OCI-LY1 (cell line): ENCODE data around the gene CENPA.
A peak's percentile ranks its signal among the peaks of the same experiment; 100 is the strongest.
"Not testable (repeated sequence)": the region's sequence is repeated elsewhere in the genome, so short reads cannot be mapped to it uniquely, and the experiment has no call there.

Experiments used
- H2AFZ ChIP-seq: fragments of 200-600 bp; sonication (generic), shearing (Covaris generic); 2 replicates; pipeline ENCODE4 v1.6.0; 2014; ENCODE audit warnings: antibody characterized with exemption, mild to moderate bottlenecking, low read length
- H3F3A ChIP-seq: fragments of 200-600 bp; sonication (generic), shearing (Covaris generic); 2 replicates; pipeline ENCODE4 v1.6.0; 2014; ENCODE audit warnings: mild to moderate bottlenecking, antibody characterized with exemption, low read length, moderate library complexity; ENCODE audit not compliant: insufficient read depth
- H3K27ac ChIP-seq: fragments of 200-600 bp; sonication (generic); 2 replicates; pipeline ENCODE4 v1.5.1; 2014; ENCODE audit warnings: low read length, mixed run types, mild to moderate bottlenecking, low read depth; ENCODE audit not compliant: poor library complexity, severe bottlenecking
- H3K27me3 ChIP-seq: fragments of 200-600 bp; sonication (generic); 2 replicates; pipeline ENCODE4 v1.6.0; 2014; ENCODE audit warnings: antibody characterized with exemption, mild to moderate bottlenecking, low read length, moderate library complexity; ENCODE audit not compliant: insufficient read depth
- H3K36me3 ChIP-seq: fragments of 200-600 bp; sonication (generic); 2 replicates; pipeline ENCODE4 v1.6.1; 2014; ENCODE audit warnings: mild to moderate bottlenecking, antibody characterized with exemption, low read length, moderate library complexity, mixed read lengths; ENCODE audit not compliant: insufficient read depth
- H3K4me1 ChIP-seq: fragments of 200-600 bp; sonication (generic); 2 replicates; pipeline ENCODE4 v1.5.1; 2014; ENCODE audit warnings: mild to moderate bottlenecking, low read length, moderate library complexity; ENCODE audit not compliant: insufficient read depth, severe bottlenecking
- H3K4me2 ChIP-seq: fragments of 200-600 bp; sonication (generic), shearing (Covaris generic); 2 replicates; pipeline ENCODE4 v1.6.1; 2014; ENCODE audit warnings: low read length
- H3K4me3 ChIP-seq: fragments of 200-600 bp; sonication (generic); 2 replicates; pipeline ENCODE4 v1.5.1; 2014; ENCODE audit warnings: low read length, low read depth, mild to moderate bottlenecking, mixed read lengths; ENCODE audit not compliant: poor library complexity, severe bottlenecking
- H3K79me2 ChIP-seq: fragments of 200-600 bp; shearing (Covaris generic); 2 replicates; pipeline ENCODE4 v1.6.1; 2016; ENCODE audit warnings: mixed run types, low read length, mixed read lengths; ENCODE audit not compliant: insufficient read depth
- H3K9ac ChIP-seq: fragments of 200-600 bp; sonication (generic), shearing (Covaris generic); 2 replicates; pipeline ENCODE4 v1.6.1; 2014; ENCODE audit warnings: mild to moderate bottlenecking, low read length, mixed read lengths
- H3K9me2 ChIP-seq: fragments of 200-600 bp; sonication (generic), shearing (Covaris generic); 2 replicates; pipeline ENCODE4 v1.6.1; 2014; ENCODE audit warnings: low read depth, mild to moderate bottlenecking, low read length, mixed read lengths
- H3K9me3 ChIP-seq: fragments of 200-600 bp; shearing (Covaris generic); 2 replicates; pipeline ENCODE4 v1.6.1; 2014; ENCODE audit warnings: low read length, mixed read lengths
- H4K20me1 ChIP-seq: fragments of 200-600 bp; sonication (generic), shearing (Covaris generic); 2 replicates; pipeline ENCODE4 v1.6.0; 2016; ENCODE audit warnings: mild to moderate bottlenecking, low read length; ENCODE audit not compliant: insufficient read depth
- CTCF ChIP-seq: fragments of 200-600 bp; sonication (generic), shearing (Covaris generic); IDR thresholded peaks from 2 replicates; pipeline ENCODE4 v1.5.1; 2017; ENCODE audit warnings: mild to moderate bottlenecking, antibody characterized with exemption, low read length, moderate library complexity, mixed read lengths
- EZH2 ChIP-seq: fragments of 200-600 bp; sonication (generic), shearing (Covaris generic); IDR thresholded peaks from 2 replicates; pipeline ENCODE4 v1.8.0; 2017; ENCODE audit warnings: borderline replicate concordance, mixed run types, mild to moderate bottlenecking, antibody characterized with exemption, low read length, moderate library complexity, mixed read lengths

CENPA gene

GRCh38 chr2:26786207-26787028 lies 562 bp downstream of the CENPA start:
- no peaks in the 10 kb centered on the region for H4K20me1 ChIP-seq
- no peaks in the 10 kb centered on the region for H3F3A ChIP-seq
- no peaks in the 10 kb centered on the region for H3K27me3 ChIP-seq
- peaks cover 41% of the 10 kb centered on the region for H3K36me3 ChIP-seq
- peak overlapping the region; percentile 75 for H3K4me3 ChIP-seq
- TF ChIP-seq EZH2 (no peak), CTCF (no peak)
- H3K27ac ChIP-seq, result peak overlapping the region; percentile 42
- no peaks in the 10 kb centered on the region for H3K9me2 ChIP-seq
- H2AFZ ChIP-seq, result no peak overlapping the region
- H3K9ac ChIP-seq, result peak overlapping the region; percentile 79
- peaks cover 46% of the 10 kb centered on the region for H3K79me2 ChIP-seq
- H3K9me3 ChIP-seq, result peaks cover 11% of the 10 kb centered on the region
- peaks cover 14% of the 10 kb centered on the region for H3K4me1 ChIP-seq
- peak overlapping the region; percentile 69 for H3K4me2 ChIP-seq

- no peaks in the 10 kb centered on the region for H4K20me1 ChIP-seq
- no peaks in the 10 kb centered on the region for H3K9me2 ChIP-seq
- H2AFZ ChIP-seq, result no peak overlapping the region
- no peak overlapping the region for H3K27ac ChIP-seq
- H3K9me3 ChIP-seq, result peaks cover 11% of the 10 kb centered on the region
- H3K4me3 ChIP-seq, result no peak overlapping the region
- peaks cover under 1% of the 10 kb centered on the region for H3K4me1 ChIP-seq
- H3K4me2 ChIP-seq, result no peak overlapping the region
- H3K36me3 ChIP-seq, result peaks cover 85% of the 10 kb centered on the region
- TF ChIP-seq EZH2, result no peak
- TF ChIP-seq CTCF, result no peak
- no peaks in the 10 kb centered on the region for H3F3A ChIP-seq
- H3K27me3 ChIP-seq, result no peaks in the 10 kb centered on the region
- H3K79me2 ChIP-seq, result peaks cover 35% of the 10 kb centered on the region
- no peak overlapping the region for H3K9ac ChIP-seq
Measured at GRCh38 chr2:26792720-26793119, 6.9 kb downstream of the CENPA start.

GRCh38 chr2:26793518-26793917 lies 7.7 kb downstream of the CENPA start:
- Histone ChIP-seq H3K4me2 (no peak overlapping the region), H3K36me3 (peaks cover 82% of the 10 kb centered on the region), H3F3A (no peaks in the 10 kb centered on the region), H3K79me2 (peaks cover 27% of the 10 kb centered on the region), H2AFZ (no peak overlapping the region), H3K27ac (no peak overlapping the region), H4K20me1 (no peaks in the 10 kb centered on the region), H3K9me2 (no peaks in the 10 kb centered on the region), H3K27me3 (no peaks in the 10 kb centered on the region), H3K4me1 (no peaks in the 10 kb centered on the region), H3K9me3 (peaks cover 11% of the 10 kb centered on the region), H3K9ac (no peak overlapping the region), H3K4me3 (no peak overlapping the region)
- TF ChIP-seq EZH2, result no peak
- TF ChIP-seq CTCF, result no peak

- H3K9me2 ChIP-seq, H3K4me2 ChIP-seq, H3K27me3 ChIP-seq, H3K9ac ChIP-seq, H3F3A ChIP-seq, H3K4me3 ChIP-seq, H3K4me1 ChIP-seq, H3K27ac ChIP-seq, H3K9me3 ChIP-seq, H2AFZ ChIP-seq, H4K20me1 ChIP-seq: not testable (repeated sequence)
- Histone ChIP-seq H3K79me2 (peaks cover 13% of the 10 kb centered on the region), H3K36me3 (peaks cover 70% of the 10 kb centered on the region)
Measured at GRCh38 chr2:26795135-26795534, 9.3 kb downstream of the CENPA start.
